Ascending aorta (tissue), 2 donors: Measurements from ENCODE around the gene CCDC50. TPM values are rescaled to one million over a fixed set of nuclear protein-coding genes. Genes with fewer than 3 reads are reported as not detected.

Experiments
- DNase-seq, 2 donors: peaks; one replicate each; pipeline ENCODE4 v3.0.0-alpha.2; 2019; ENCODE audit warnings: low spot score in 2 of 2
- H3K27ac ChIP-seq, 2 donors: fragments of 200-600 bp; sonication (generic); one replicate each; pipeline ENCODE4 v1.5.1; 2016 to 2017; ENCODE audit warnings: mild to moderate bottlenecking in 1 of 2
- H3K27me3 ChIP-seq: fragments of 200-600 bp; sonication (generic); one replicate; pipeline ENCODE4 v1.5.1; 2017
- H3K36me3 ChIP-seq, 2 donors: fragments of 200-600 bp; sonication (generic); one replicate each; pipeline ENCODE4 v1.5.1; 2016
- H3K4me1 ChIP-seq, 2 donors: fragments of 200-600 bp; sonication (generic); one replicate each; pipeline ENCODE4 v1.5.1; 2016 to 2017; ENCODE audit warnings: mild to moderate bottlenecking in 1 of 2
- H3K4me3 ChIP-seq, 2 donors: fragments of 200-600 bp; sonication (generic); one replicate each; pipeline ENCODE4 v1.5.1; 2016 to 2017; ENCODE audit warnings: mild to moderate bottlenecking in 1 of 2
- H3K9me3 ChIP-seq, 2 donors: fragments of 200-600 bp; sonication (generic); one replicate each; pipeline ENCODE4 v1.5.1; 2016
- CTCF ChIP-seq, 3 experiments: fragments of 200-600 bp in 2 of 3; fragments of 450-650 bp in 1 of 3; sonication (generic) in 2 of 3; IDR thresholded peaks; one replicate each; pipeline ENCODE4 v1.5.1; 2016 to 2019; ENCODE audit warnings: antibody characterized with exemption in 3 of 3, mild to moderate bottlenecking in 1 of 3, moderate library complexity in 1 of 3
- intact Hi-C: fragments of 100-400 bp; cut with DNase I; formaldehyde crosslinking; loops from one replicate; pipeline ENCODE4 v1.15.1; 2023
- total RNA-seq: library from RNA; depleted of rRNA; stranded (reverse); fragments of >200 nt; gene quantifications from one replicate; pipeline ENCODE4 v1.1.0, GENCODE V29; 2016

The CCDC50 gene
- total RNA-seq, 1 donor from 2014 or later = 82.8 TPM

- no peak overlapping the region for H3K4me3 ChIP-seq
- intact Hi-C loops = no loop called here
- no peak overlapping the region for H3K27ac ChIP-seq
- no peak for DNase-seq
- H3K4me1 ChIP-seq = no peaks in the 10 kb centered on the region
- no peaks in the 10 kb centered on the region for H3K27me3 ChIP-seq
- H3K9me3 ChIP-seq = peaks cover 0 to 3% of the 10 kb centered on the region in 2 donors
- TF ChIP-seq CTCF (IDR thresholded peaks at IDR 0.05) = no peak
- H3K36me3 ChIP-seq = no peaks in the 10 kb centered on the region
These were observed 115.4 kb downstream of the CCDC50 start for GRCh38 chr3:191444569-191444968.

Other genes starting within 250 kb of the CCDC50 start
- gene OSTN, start 130.2 kb upstream of the CCDC50 start, total RNA-seq = not detected
- 16.8 TPM for gene UTS2B, start 1.1 kb downstream of the CCDC50 start, total RNA-seq
- not detected for gene PYDC2, start 131.8 kb downstream of the CCDC50 start, total RNA-seq